ENCODE data around the gene PGAP6.
"Not testable (repeated sequence)": the region's sequence is repeated elsewhere in the genome, so short reads cannot be mapped to it uniquely, and the experiment has no call there.

Gene PGAP6

GRCh38 chr16:424033-424622, 42.4 kb upstream of the PGAP6 start:
- no peak for TF ChIP-seq POLR2A (IDR thresholded peaks at IDR 0.05; ENCODE audit: low read depth, low read length)
- no peak for TF ChIP-seq POU2F2 (IDR thresholded peaks at IDR 0.05; ENCODE audit: low read depth, low read length)
- TF ChIP-seq TAF1 (IDR thresholded peaks at IDR 0.05; ENCODE audit: low read depth, low read length) = no peak
- no peak for TF ChIP-seq POLR2AphosphoS5 (IDR thresholded peaks at IDR 0.05; ENCODE audit: low read depth, low read length)
- no peak for TF ChIP-seq SPI1 (IDR thresholded peaks at IDR 0.05; ENCODE audit: low read depth, low read length)
- TF ChIP-seq PAX5 (IDR thresholded peaks at IDR 0.05; ENCODE audit: insufficient read depth, low read length, severe bottlenecking) = no peak
- DNase-seq (ENCODE audit: insufficient read length, low spot score) = no peak
- peak; percentile 33 for FAIRE-seq

DNA sequence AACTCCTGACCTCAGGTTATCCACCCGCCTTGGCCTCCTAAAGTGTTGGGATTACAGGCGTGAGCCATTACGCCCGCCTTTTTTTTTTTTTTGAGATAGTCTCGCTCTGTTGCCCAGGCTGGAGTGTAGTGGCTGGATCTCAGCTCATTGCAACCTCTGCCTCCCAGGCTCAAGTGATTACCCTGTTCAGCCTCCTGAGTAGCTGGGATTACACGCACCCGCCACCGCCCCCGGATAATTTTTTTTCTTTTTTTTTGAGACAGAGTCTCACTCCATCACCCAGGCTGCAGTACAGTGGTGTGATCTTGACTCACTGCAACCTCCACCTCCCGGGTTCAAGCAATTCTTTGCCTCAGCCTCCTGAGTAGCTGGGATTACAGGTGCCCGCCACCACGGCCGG, 40.4 kb upstream of the PGAP6 start:
- not testable (repeated sequence) for FAIRE-seq; DNase-seq (ENCODE audit: insufficient read length, low spot score)

DNA sequence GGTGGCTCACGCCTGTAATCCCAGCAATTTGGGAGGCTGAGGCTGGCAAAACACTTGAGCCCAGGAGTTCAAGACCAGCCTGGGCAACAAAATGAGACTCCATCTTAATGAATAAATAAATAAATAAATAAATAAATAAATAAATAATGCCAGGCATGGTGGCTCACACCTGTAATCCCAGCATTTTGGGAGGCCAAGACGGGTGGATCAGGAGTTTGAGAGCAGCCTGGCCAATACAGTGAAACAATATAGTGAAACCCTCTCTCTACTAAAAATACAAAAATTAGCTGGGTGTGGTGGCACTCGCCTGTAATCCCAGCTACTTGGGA, 33.4 kb upstream of the PGAP6 start:
- DNase-seq (ENCODE audit: insufficient read length, low spot score); FAIRE-seq: not testable (repeated sequence)

DNA sequence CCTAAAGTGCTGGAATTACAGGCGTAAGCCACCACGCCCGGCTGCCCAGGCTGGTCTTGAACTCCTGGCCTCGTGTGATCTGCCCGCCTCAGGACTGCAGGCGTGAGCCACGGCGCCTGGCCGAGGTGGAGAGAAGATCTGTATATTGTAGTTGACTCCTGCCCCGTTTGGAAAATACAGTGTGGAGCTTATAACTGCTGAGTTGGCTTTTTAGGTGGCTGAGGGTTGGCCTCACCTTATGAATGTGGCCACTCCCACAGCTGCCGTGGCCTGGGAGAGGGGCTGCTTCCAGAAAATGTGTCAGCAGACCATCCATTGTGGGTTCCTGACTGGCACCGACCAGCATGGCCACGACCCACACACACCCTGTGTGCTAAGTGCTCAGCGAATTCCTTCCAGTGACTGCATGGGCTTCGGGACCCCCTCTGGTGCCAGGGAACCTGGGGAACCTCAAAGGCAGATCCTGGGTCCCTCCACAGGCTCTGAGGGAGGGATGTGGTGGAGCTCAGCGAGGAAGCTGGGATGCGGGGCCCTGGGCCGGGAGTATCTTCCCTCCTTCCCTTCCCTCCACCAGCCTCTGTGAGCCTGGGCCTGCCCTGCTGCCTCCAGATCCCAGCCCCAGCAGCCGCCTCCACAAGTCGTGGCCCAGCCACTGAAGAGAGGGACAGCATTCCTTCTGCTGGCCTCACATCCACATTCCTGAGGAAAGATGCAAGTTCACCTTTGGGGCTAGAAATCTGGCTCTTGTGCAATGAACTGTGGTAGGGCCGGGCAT, 32.8 kb upstream of the PGAP6 start:
- DNase-seq (ENCODE audit: insufficient read length, low spot score) = no peak
- TF ChIP-seq POU2F2 (IDR thresholded peaks at IDR 0.05; ENCODE audit: low read depth, low read length) = no peak
- no peak for TF ChIP-seq PAX5 (IDR thresholded peaks at IDR 0.05; ENCODE audit: insufficient read depth, low read length, severe bottlenecking)
- TF ChIP-seq TAF1 (IDR thresholded peaks at IDR 0.05; ENCODE audit: low read depth, low read length) = no peak
- no peak for TF ChIP-seq SPI1 (IDR thresholded peaks at IDR 0.05; ENCODE audit: low read depth, low read length)
- TF ChIP-seq POLR2A (IDR thresholded peaks at IDR 0.05; ENCODE audit: low read depth, low read length) = no peak
- no peak for TF ChIP-seq POLR2AphosphoS5 (IDR thresholded peaks at IDR 0.05; ENCODE audit: low read depth, low read length)
- no peak for FAIRE-seq

GRCh38 chr16:411576-412265, 29.9 kb upstream of the PGAP6 start:
- FAIRE-seq (no peak), DNase-seq (ENCODE audit: insufficient read length, low spot score) (no peak)
- no peak for TF ChIP-seq POLR2A (IDR thresholded peaks at IDR 0.05; ENCODE audit: low read depth, low read length)
- TF ChIP-seq POU2F2 (IDR thresholded peaks at IDR 0.05; ENCODE audit: low read depth, low read length) = no peak
- no peak for TF ChIP-seq SPI1 (IDR thresholded peaks at IDR 0.05; ENCODE audit: low read depth, low read length)
- no peak for TF ChIP-seq TAF1 (IDR thresholded peaks at IDR 0.05; ENCODE audit: low read depth, low read length)
- no peak for TF ChIP-seq PAX5 (IDR thresholded peaks at IDR 0.05; ENCODE audit: insufficient read depth, low read length, severe bottlenecking)
- no peak for TF ChIP-seq POLR2AphosphoS5 (IDR thresholded peaks at IDR 0.05; ENCODE audit: low read depth, low read length)

- DNase-seq (ENCODE audit: insufficient read length, low spot score) (no peak), FAIRE-seq (no peak)
- TF ChIP-seq SPI1 (IDR thresholded peaks at IDR 0.05; ENCODE audit: low read depth, low read length) = no peak
- TF ChIP-seq PAX5 (IDR thresholded peaks at IDR 0.05; ENCODE audit: insufficient read depth, low read length, severe bottlenecking) = no peak
- TF ChIP-seq POU2F2 (IDR thresholded peaks at IDR 0.05; ENCODE audit: low read depth, low read length) = no peak
- no peak for TF ChIP-seq TAF1 (IDR thresholded peaks at IDR 0.05; ENCODE audit: low read depth, low read length)
- TF ChIP-seq POLR2AphosphoS5 (IDR thresholded peaks at IDR 0.05; ENCODE audit: low read depth, low read length) = no peak
- TF ChIP-seq POLR2A (IDR thresholded peaks at IDR 0.05; ENCODE audit: low read depth, low read length) = no peak
Observed at GRCh38 chr16:410516-411178, 28.9 kb upstream of the PGAP6 start.

- FAIRE-seq = no peak
- no peak for DNase-seq (ENCODE audit: insufficient read length, low spot score)
- no peak for TF ChIP-seq POLR2AphosphoS5 (IDR thresholded peaks at IDR 0.05; ENCODE audit: low read depth, low read length)
- no peak for TF ChIP-seq POU2F2 (IDR thresholded peaks at IDR 0.05; ENCODE audit: low read depth, low read length)
- TF ChIP-seq POLR2A (IDR thresholded peaks at IDR 0.05; ENCODE audit: low read depth, low read length) = no peak
- no peak for TF ChIP-seq SPI1 (IDR thresholded peaks at IDR 0.05; ENCODE audit: low read depth, low read length)
- no peak for TF ChIP-seq TAF1 (IDR thresholded peaks at IDR 0.05; ENCODE audit: low read depth, low read length)
- no peak for TF ChIP-seq PAX5 (IDR thresholded peaks at IDR 0.05; ENCODE audit: insufficient read depth, low read length, severe bottlenecking)
Observed at GRCh38 chr16:407253-407652, 25.5 kb upstream of the PGAP6 start.

GRCh38 chr16:405548-406506, 24.0 kb upstream of the PGAP6 start:
- no peak for DNase-seq (ENCODE audit: insufficient read length, low spot score)
- no peak for FAIRE-seq
- TF ChIP-seq POU2F2 (IDR thresholded peaks at IDR 0.05; ENCODE audit: low read depth, low read length) (no peak), POLR2A (IDR thresholded peaks at IDR 0.05; ENCODE audit: low read depth, low read length) (no peak), PAX5 (IDR thresholded peaks at IDR 0.05; ENCODE audit: insufficient read depth, low read length, severe bottlenecking) (no peak), TAF1 (IDR thresholded peaks at IDR 0.05; ENCODE audit: low read depth, low read length) (no peak), SPI1 (IDR thresholded peaks at IDR 0.05; ENCODE audit: low read depth, low read length) (no peak), POLR2AphosphoS5 (IDR thresholded peaks at IDR 0.05; ENCODE audit: low read depth, low read length) (no peak)

DNA sequence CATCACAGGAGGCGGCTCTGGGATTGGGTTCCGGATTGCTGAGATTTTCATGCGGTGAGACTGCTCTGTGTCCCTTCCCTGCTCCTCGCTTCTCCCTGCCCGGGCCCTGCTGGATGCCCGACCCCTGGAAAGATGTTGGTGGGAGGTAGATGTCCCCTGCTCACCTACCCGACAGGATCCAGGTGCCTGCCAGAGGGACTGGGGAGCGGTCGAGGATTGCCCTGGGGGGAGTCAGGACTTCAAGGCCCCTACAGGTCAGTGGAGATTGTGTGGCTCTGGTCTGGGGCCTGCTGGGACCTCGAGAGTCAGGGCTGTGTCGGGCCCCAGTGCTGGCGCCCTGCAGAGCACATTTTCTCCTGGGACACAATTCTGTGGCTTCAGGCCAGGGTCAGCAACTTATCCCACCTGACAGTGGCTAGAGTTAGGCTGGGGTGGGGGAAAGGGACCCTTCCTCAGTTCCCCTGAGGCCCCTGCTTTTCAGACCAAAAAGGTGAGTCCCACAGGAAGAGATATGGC, 23.3 kb upstream of the PGAP6 start:
- FAIRE-seq = no peak
- TF ChIP-seq POLR2A (IDR thresholded peaks at IDR 0.05; ENCODE audit: low read depth, low read length) (no peak), POLR2AphosphoS5 (IDR thresholded peaks at IDR 0.05; ENCODE audit: low read depth, low read length) (no peak), TAF1 (IDR thresholded peaks at IDR 0.05; ENCODE audit: low read depth, low read length) (no peak), SPI1 (IDR thresholded peaks at IDR 0.05; ENCODE audit: low read depth, low read length) (no peak), POU2F2 (IDR thresholded peaks at IDR 0.05; ENCODE audit: low read depth, low read length) (no peak), PAX5 (IDR thresholded peaks at IDR 0.05; ENCODE audit: insufficient read depth, low read length, severe bottlenecking) (no peak)

More for the DNA sequence above, 23.3 kb upstream of the PGAP6 start:
- DNase-seq (ENCODE audit: insufficient read length, low spot score) = no peak

Measured in GM12891 (cell line).